Activated naive CD8-positive, alpha-beta T cell treated with anti-CD3 and anti-CD28 coated beads, Interleukin-2, amount 50 U/mL, for 24 hours (primary cell): Measurements from ENCODE around the gene GLP2R.

Source experiments
- ATAC-seq: fragments of 150-1000 bp; cut with Tn5 transposase; one replicate; pipeline ENCODE4 v1.10.0; 2021
- DNase-seq: peaks from one replicate; pipeline ENCODE4 v3.0.0; 2021
- H3K27ac Mint-ChIP-seq: one replicate; pipeline ENCODE4 v1.8.0; 2021; ENCODE audit warnings: mild to moderate bottlenecking, mixed read lengths
- H3K27me3 Mint-ChIP-seq: one replicate; pipeline ENCODE4 v1.8.0; 2021; ENCODE audit warnings: mixed read lengths
- H3K36me3 Mint-ChIP-seq: one replicate; pipeline ENCODE4 v1.8.0; 2021; ENCODE audit warnings: low read depth, mixed read lengths
- H3K4me1 Mint-ChIP-seq: one replicate; pipeline ENCODE4 v1.8.0; 2021; ENCODE audit warnings: mixed read lengths
- H3K4me3 Mint-ChIP-seq: one replicate; pipeline ENCODE4 v1.8.0; 2021; ENCODE audit warnings: mild to moderate bottlenecking, moderate library complexity, mixed read lengths
- H3K9me3 Mint-ChIP-seq: one replicate; pipeline ENCODE4 v1.8.0; 2021; ENCODE audit warnings: mixed read lengths

GLP2R gene

DNA sequence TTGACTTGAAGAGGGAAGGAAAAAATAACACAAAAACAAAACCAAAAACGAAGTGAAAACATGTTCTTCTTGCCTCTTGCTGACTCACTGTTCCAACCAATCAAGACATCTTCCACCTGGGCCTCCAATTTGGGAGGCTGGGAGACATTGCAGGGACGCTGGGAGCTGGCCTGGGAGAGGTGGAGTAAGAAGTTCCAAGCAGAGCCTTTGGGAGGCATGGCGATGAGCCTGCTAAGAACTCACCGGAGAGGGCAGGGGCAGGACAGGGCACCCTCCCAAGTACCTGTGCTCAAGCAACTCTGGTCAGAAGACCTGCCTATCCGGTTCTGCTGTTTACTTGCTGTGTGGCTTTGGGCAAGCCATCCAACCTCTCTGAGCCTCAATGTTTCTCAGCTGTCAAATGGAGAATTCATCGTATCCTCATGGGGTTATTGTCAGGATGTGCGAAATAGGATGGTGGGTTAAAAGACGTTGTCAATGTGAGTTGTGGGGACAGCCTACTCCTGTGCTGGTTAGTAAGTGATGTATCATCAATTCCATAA is 856 bp upstream of the GLP2R start:
- Mint-ChIP-seq H3K4me3 (no peak overlapping the region), H3K9me3 (no peaks in the 10 kb centered on the region), H3K36me3 (no peaks in the 10 kb centered on the region), H3K27ac (no peak overlapping the region), H3K27me3 (peaks cover 3% of the 10 kb centered on the region), H3K4me1 (no peaks in the 10 kb centered on the region)
- DNase-seq (no peak), ATAC-seq (no peak)

DNA sequence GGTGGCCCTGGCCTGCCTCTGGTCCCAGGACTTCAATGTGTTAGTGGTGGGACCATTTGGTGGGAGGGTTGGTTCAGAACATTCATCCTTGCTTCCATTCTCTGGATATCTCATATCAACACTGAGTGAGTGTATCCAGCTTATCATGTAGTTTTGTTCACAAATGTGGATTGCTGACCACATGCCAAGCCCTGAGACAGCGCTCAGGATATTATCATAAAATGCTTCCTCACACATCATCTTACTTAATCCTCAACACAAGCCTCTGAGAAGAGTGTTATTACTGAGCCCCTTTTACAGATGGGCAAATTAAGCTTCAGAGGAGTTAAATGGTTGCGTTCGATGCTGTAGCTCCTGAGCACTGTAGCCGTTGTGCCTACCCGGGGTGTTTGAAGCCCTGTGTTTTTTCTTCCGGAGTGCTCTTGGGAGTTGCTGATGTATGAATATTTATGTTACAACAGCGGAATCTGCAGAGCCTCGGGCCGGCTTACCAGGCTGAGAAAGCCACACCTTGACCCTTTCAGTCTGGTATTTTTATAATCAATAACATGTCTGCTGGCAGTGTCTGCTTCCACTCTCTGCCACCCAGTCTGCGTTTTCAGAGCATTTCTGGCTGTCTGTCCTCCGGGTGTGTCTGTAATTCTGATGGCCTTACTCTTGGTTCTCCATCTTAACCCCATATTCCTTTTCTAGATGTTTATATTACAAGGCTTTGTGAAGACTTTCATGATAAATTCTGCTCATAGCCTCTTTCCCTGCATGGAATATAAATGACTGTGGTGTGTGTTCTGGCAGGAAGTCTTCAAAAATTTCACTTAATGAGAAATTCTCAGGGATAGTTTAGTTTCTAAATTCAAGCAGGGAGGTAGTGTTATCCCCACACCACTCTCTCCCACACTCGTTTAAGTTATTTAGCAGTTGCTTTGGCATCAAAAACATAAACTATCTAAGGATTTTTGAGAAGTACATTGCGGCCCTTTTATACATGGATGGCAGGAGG is 2.9 kb downstream of the GLP2R start:
- Mint-ChIP-seq H3K27ac (no peak overlapping the region), H3K9me3 (no peaks in the 10 kb centered on the region), H3K4me1 (no peaks in the 10 kb centered on the region), H3K36me3 (no peaks in the 10 kb centered on the region), H3K4me3 (no peak overlapping the region), H3K27me3 (no peaks in the 10 kb centered on the region)
- DNase-seq (no peak), ATAC-seq (no peak)

- Mint-ChIP-seq H3K9me3 (no peaks in the 10 kb centered on the region), H3K27me3 (no peaks in the 10 kb centered on the region), H3K27ac (no peak overlapping the region), H3K4me1 (no peaks in the 10 kb centered on the region), H3K4me3 (no peak overlapping the region), H3K36me3 (no peaks in the 10 kb centered on the region)
- DNase-seq (no peak), ATAC-seq (no peak)
Observed at GRCh38 chr17:9829343-9829742, 3.6 kb downstream of the GLP2R start.

- DNase-seq = no peak
- Mint-ChIP-seq H3K4me3 (no peak overlapping the region), H3K9me3 (no peaks in the 10 kb centered on the region), H3K27me3 (no peaks in the 10 kb centered on the region), H3K4me1 (no peaks in the 10 kb centered on the region), H3K36me3 (no peaks in the 10 kb centered on the region), H3K27ac (no peak overlapping the region)
- no peak for ATAC-seq
Observed at GRCh38 chr17:9830711-9831110, 5.0 kb downstream of the GLP2R start.

GRCh38 chr17:9833922-9834321 is 8.2 kb downstream of the GLP2R start:
- no peak for ATAC-seq
- H3K9me3 Mint-ChIP-seq = no peaks in the 10 kb centered on the region
- no peaks in the 10 kb centered on the region for H3K4me1 Mint-ChIP-seq
- no peak overlapping the region for H3K27ac Mint-ChIP-seq
- no peaks in the 10 kb centered on the region for H3K27me3 Mint-ChIP-seq
- H3K36me3 Mint-ChIP-seq = no peaks in the 10 kb centered on the region
- DNase-seq = no peak
- no peak overlapping the region for H3K4me3 Mint-ChIP-seq

DNA sequence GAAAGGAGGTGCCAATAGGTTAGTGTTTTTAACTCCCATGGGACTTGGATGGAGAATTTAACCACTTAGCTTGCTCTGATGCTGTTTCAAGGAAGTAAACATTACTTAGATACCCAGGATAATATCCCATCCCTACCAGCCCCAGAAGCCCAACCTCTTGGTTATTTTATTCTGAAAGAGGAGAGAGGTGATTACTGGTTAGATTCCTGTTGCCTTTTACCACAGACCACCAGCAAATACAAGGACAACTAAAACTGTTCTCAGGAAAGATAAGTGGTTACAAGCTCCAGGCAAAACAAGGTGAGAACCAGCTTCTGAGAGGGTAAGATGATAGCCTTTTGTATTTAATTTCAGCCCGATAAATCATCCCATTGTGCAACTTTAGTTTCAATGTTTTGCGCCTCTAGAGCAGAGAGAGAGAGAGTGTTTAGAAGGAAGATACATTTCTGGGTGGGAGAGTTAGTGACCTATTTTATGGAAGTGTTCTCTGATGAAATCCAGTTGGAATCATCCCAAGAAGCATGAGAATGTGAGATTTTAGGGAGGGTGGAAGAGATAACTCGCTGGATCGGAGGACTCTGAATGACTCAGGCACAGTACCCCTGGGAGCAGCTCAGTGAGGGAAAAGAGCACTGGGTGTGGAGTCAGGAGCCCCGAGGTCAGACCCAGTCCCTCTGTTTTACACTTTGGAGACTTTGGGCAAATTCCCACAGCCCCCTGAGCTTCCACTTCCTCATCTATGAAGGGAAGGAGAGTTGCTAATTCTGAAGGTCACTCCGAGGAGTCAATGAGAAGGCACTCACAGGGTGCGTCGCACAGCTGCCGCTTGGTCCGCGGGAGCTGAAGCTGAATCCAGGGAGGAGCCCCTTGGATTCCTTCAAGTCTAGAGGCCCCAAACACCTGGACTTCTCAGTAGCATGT is 12.1 kb downstream of the GLP2R start:
- no peaks in the 10 kb centered on the region for H3K36me3 Mint-ChIP-seq
- DNase-seq = no peak
- no peaks in the 10 kb centered on the region for H3K4me1 Mint-ChIP-seq
- H3K27me3 Mint-ChIP-seq = peaks cover 3% of the 10 kb centered on the region
- H3K4me3 Mint-ChIP-seq = no peak overlapping the region
- no peak for ATAC-seq
- no peaks in the 10 kb centered on the region for H3K9me3 Mint-ChIP-seq
- no peak overlapping the region for H3K27ac Mint-ChIP-seq

DNA sequence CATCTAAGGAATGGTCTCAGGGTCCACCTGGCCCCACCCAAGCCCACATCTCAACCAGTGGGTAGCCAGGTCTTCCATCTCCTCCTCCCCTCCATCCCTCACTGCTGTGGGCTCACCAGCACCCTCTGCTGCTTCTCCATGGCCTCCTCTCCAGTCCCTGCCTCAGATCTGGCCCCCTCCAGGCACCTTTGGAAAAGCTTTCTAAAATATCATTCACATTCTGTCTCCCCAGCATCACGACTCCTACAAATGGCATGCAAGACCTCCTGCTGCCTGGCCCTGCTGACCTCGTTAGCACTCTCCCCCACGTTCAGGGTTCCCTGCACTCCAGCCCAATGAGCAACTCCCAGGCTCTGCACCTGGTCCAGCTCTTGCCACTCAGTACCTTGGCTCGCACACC is 13.7 kb downstream of the GLP2R start:
- no peaks in the 10 kb centered on the region for H3K4me1 Mint-ChIP-seq
- no peaks in the 10 kb centered on the region for H3K36me3 Mint-ChIP-seq
- no peak overlapping the region for H3K4me3 Mint-ChIP-seq
- no peak for ATAC-seq
- H3K9me3 Mint-ChIP-seq = no peaks in the 10 kb centered on the region
- DNase-seq = no peak
- H3K27me3 Mint-ChIP-seq = peaks cover 5% of the 10 kb centered on the region
- no peak overlapping the region for H3K27ac Mint-ChIP-seq

- Mint-ChIP-seq H3K36me3 (no peaks in the 10 kb centered on the region), H3K9me3 (no peaks in the 10 kb centered on the region), H3K4me3 (no peak overlapping the region), H3K4me1 (no peaks in the 10 kb centered on the region), H3K27me3 (peaks cover 8% of the 10 kb centered on the region), H3K27ac (no peak overlapping the region)
- ATAC-seq (no peak), DNase-seq (no peak)
Observed at GRCh38 chr17:9842057-9842758, 16.5 kb downstream of the GLP2R start.

GRCh38 chr17:9843152-9844010 is 17.7 kb downstream of the GLP2R start:
- ATAC-seq (no peak), DNase-seq (no peak)
- Mint-ChIP-seq H3K27ac (no peak overlapping the region), H3K4me1 (no peaks in the 10 kb centered on the region), H3K4me3 (no peak overlapping the region), H3K27me3 (peaks cover 11% of the 10 kb centered on the region), H3K9me3 (no peaks in the 10 kb centered on the region), H3K36me3 (no peaks in the 10 kb centered on the region)

- H3K27ac Mint-ChIP-seq = no peak overlapping the region
Observed at GRCh38 chr17:9844153-9844552, 18.4 kb downstream of the GLP2R start.

GRCh38 chr17:9845306-9845705 is 19.6 kb downstream of the GLP2R start:
- Mint-ChIP-seq H3K27me3 (peaks cover 7% of the 10 kb centered on the region), H3K4me1 (no peaks in the 10 kb centered on the region), H3K9me3 (no peaks in the 10 kb centered on the region), H3K27ac (no peak overlapping the region), H3K36me3 (no peaks in the 10 kb centered on the region), H3K4me3 (no peak overlapping the region)
- no peak for DNase-seq
- ATAC-seq = no peak

More at GRCh38 chr17:9844153-9844552, 18.4 kb downstream of the GLP2R start:
- no peak for ATAC-seq
- no peak for DNase-seq
- Mint-ChIP-seq H3K9me3 (no peaks in the 10 kb centered on the region), H3K27me3 (peaks cover 11% of the 10 kb centered on the region), H3K4me3 (no peak overlapping the region), H3K4me1 (no peaks in the 10 kb centered on the region), H3K36me3 (no peaks in the 10 kb centered on the region)

DNA sequence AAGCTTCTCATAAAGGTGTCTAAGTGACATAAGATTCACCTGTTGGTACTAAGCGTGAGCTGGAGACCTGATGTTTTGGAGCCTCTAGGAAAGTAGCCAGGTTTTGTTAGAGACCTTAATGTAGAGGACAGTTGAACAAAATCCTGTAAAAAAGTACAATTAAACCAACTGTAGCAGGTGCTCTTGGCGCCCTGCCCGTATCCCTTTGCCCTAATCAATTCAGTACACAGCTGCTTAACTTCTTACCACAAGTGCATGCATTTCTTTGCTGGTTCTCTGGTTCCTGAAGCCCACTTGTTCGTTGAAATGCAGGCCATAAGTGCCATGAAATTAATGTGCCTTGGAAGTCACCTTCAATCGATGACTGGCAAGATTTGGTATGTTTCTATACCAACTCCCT is 24.4 kb downstream of the GLP2R start:
- Mint-ChIP-seq H3K27ac (no peak overlapping the region), H3K27me3 (peaks cover 14% of the 10 kb centered on the region), H3K4me3 (no peak overlapping the region), H3K36me3 (no peaks in the 10 kb centered on the region), H3K9me3 (no peaks in the 10 kb centered on the region), H3K4me1 (no peaks in the 10 kb centered on the region)
- no peak for DNase-seq
- no peak for ATAC-seq

DNA sequence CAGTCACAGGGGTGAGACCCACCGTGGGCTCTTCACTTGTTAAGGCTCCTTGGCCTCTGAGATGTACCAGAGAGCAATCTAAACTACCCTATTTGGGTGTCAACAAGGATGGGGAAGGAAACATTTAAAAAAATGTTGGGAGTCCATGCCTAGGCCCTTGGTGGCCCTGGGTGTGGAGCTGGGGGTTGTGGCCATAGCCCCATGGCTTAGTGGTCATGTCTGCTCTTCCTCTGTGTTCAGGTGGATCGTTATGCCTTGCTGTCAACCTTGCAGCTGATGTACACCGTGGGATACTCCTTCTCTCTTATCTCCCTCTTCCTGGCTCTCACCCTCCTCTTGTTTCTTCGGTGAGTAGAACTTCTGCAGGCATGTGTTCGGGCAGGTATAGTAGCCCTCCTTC is 28.5 kb downstream of the GLP2R start:
- no peaks in the 10 kb centered on the region for H3K36me3 Mint-ChIP-seq
- H3K27ac Mint-ChIP-seq = no peak overlapping the region
- H3K9me3 Mint-ChIP-seq = peaks cover 4% of the 10 kb centered on the region
- no peaks in the 10 kb centered on the region for H3K4me1 Mint-ChIP-seq
- DNase-seq (no peak), ATAC-seq (no peak)
- H3K27me3 Mint-ChIP-seq = peaks cover 10% of the 10 kb centered on the region
- no peak overlapping the region for H3K4me3 Mint-ChIP-seq
